Fibroblast of skin of right quadriceps (primary cell): ENCODE results near the gene LILRB3.
A peak's percentile ranks its signal among the peaks of the same experiment; 100 is the strongest.
"Not testable (repeated sequence)": the region's sequence is repeated elsewhere in the genome, so short reads cannot be mapped to it uniquely, and the experiment has no call there.

Experiments
- DNase-seq: peaks from one replicate; pipeline ENCODE4 v3.0.0-alpha.2; 2013

Gene LILRB3

DNA sequence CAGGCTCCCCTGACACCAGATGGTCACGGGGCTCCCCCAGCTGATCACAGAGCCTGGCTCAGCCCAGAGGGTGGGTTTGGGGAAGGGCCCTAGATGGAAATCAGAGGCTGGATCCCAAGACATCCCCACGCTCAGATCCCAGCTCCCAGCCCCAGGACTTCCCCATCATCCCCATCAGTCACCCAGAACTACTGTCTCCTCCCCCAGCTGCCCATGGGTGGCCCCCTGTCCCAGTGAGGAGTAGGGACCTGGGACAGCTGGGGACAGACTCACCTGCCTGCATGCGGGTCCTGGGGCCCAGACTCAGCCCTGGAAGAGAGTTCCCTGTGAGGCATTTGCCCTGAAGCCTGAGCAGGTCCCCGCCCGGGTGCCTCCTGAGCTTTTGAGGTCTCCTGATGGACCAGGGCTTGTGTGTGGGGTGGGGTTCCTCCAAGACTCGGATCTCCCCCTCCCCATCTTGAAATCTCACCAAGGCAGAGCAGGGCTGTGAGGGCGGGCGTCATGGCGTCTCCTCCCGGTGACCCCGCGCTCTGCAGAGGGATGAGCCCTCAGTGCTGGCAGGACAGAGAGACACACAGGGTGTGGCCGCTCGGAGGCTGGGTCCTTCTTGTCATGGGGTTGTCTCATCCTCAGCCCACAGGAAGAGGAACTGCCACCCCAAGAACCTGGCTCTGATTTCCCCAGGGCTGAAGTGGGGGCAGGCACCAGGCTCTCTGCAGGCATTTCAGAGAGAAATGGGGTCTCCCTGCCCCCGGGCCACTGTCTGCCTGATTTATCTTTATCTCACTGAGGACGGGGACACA lies at the start of gene LILRB3:
LILRB3 (minus strand) TSS at position 534 of the 803 bp plus-strand sequence; CDS start at position 503, 31 bp downstream.
- not testable (repeated sequence) for DNase-seq

DNA sequence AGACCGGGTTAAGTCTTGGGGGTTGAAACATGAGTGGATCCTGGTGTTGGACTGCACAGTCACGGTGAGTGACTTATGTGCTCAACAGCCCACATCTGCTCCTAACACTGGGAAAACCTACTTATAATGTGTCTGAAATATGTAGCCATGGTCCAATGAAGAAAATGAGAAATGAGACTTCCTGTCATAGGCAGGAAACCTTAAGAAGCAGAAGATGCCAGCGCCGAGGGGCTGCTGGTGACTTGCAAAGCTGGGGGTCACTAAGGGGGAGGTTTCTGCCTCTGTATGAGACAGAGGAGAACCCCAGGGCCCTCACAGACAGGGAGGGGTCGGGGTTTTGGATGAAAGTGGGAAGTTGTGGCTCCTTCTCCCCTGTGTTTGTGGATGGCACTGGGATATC lies 49.4 kb upstream of the LILRB3 start:
- DNase-seq, result not testable (repeated sequence)

DNA sequence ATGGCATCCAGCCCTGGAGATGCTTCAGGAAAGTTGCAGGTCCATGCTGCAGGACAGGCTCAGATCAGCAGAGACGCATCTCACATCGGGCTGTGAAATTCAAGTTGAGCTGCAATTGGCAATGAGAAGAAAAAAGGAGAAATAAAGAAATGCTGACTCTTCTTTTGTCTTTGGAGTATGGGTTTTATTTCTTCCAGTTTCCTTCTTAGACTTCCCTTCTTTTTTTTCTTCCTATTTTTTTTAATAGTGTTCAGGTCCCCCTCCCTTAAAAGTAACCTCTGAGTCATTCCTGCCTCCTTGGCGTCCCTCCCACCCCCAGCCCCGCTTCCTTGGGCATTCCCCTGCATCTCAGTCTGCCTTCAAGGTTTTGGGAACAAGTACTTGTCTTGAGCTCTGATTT lies 48.8 kb upstream of the LILRB3 start:
- DNase-seq, result not testable (repeated sequence)

DNA sequence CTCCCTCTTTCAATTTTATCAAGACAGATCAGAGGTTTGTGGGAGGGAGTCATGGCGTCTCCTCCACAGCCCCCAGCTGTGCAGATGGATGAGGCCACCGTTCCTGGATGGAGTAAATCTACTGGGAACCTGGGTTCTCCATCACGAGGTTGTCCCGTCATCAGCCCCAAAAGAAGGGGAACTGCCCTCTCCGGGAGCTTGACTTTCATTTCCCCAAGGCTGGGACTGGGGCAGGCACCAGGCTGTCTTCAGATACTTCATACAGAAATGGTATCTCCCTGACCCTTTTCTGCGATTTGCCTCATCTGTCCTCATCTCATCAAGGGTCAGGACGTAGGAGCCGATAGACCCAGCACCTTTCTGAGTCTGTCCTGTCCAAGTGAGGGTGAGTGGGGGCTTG lies 48.3 kb upstream of the LILRB3 start:
- DNase-seq, result no peak

DNA sequence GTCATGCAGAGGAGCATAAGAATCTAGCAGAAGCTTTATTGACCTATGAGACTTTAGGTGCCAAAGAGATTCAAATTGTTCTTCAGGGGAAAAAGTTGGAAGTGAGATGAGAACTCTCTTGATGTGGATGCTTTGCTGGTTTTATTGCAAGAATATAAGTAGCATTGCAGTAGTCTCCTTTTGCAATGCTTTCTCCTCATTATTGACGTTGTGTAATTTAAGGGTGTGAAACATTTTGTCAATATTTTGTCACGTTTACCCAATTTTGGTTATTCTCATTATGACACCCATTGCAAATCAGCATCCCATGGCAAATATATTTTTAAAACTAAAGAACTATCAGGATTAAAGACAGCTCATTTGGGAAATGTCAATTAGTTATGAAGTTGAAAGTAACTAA lies 46.1 kb upstream of the LILRB3 start:
- DNase-seq, result no peak

DNA sequence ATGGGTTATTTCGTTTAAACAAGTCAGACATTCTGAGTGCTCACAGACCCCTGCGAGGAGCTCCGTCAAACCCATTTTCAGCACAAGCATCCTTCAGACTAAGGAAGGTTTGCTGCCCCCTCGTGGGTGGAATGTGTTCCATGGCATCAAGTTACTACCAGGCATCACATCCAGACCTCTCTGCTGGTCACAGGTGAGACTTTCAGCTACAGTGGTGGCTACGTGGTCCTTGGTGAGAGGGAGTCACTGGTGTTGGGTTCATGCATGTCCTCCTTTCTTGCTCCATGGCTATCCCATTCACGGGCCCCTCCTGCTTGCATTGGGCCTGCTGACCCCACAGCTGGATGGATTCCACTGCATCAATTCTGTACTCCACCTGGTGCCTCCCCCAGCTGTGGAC lies 43.3 kb upstream of the LILRB3 start:
- DNase-seq, result peak; percentile 55

DNA sequence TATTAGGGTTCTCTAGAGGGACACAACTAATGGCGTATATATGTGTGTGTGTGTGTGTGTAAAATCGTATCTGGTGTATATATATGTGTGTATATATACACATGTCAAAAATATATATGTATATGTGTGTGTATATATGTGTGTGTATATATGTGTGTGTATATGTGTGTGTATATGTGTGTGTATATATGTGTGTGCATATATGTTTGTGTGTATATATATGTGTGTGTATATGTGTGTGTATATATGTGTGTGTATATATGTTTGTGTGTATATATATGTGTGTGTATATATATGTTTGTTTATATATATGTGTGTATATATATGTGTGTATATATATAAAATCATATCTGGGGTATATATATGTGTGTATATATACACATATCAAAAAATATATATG lies 39.7 kb upstream of the LILRB3 start:
- DNase-seq, result no peak

DNA sequence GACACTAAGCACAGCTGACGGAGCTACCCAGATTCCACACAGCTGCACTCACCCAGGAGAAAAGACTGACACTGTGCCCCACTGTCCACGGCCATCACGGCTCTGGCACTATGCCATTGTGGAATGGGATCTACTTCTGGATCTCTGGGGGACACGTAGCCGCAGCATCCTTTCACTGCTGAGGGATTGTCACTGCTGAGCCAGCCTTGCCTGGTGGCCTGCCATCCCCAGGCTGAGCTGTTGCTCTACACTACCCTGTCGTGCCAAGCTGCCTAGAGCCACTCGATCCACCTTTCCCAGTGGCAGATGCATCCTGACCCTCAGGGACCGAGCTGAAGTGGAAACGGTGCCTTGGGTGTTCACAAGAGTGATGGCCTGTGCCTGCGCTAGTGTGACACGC lies 39.3 kb upstream of the LILRB3 start:
- DNase-seq, result no peak

DNA sequence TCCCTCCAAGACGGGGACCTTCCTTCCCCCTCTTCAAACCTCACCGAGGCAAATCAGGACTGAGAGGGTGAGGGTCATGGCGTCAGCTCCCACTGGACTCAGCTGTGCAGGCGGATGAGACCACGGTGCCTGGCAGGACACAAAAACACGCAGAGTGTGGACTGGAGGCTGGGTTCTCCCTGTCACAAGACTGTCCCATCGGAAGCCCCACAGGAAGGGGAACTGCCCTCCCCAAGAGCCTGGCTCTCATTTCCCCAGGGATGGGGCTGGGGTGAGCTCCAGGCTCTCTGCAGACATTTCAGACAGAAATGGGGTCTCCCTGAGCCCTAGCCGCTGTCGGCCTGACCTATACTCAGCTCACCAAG lies 34.3 kb upstream of the LILRB3 start, which contains the start of gene LILRB5:
LILRB5 (minus strand) TSS at position 158 of the 365 bp plus-strand sequence; CDS start at position 78, 80 bp downstream.
- DNase-seq, result no peak

DNA sequence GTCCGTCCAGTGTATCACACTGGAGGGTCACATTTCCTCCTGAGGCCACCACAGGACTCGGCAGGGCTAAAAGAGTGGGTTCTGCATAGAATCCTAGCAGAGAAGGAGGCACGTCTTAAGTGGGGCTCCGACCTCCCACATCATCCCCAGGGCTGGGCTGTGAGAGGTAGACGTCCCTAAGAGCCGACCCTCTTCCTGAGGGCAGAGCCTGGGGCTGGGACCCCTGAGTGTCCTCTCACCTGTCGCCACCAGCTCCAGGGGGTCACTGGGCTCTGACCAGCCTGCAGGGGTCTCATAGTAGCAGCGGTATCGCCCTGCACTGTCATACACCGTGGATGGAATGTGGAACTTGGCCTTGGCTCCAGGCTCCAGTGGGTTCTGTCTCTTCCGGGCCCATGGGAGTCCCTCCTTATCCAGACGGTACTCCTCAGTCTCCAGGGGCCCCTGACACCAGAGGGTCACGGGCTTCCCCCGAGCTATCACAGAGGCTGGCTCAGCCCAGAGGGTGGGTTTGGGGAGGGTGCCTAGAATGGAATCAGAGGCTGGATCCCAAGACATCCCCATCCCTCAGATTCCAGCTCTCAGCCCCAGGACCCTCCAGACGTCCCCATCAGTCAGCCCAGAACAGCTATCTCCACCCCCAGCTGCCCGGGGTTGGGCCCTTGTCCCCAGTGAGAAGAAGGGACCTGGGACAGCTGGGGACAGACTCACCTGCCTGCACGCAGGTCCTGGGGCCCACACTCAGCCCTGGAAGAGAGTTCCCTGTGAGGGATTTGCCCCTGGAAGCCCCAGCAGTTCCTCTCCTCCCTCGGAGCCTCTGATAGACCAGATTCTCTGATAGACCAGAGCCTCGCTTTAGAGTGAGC lies 33.7 kb upstream of the LILRB3 start:
- no peak for DNase-seq

DNA sequence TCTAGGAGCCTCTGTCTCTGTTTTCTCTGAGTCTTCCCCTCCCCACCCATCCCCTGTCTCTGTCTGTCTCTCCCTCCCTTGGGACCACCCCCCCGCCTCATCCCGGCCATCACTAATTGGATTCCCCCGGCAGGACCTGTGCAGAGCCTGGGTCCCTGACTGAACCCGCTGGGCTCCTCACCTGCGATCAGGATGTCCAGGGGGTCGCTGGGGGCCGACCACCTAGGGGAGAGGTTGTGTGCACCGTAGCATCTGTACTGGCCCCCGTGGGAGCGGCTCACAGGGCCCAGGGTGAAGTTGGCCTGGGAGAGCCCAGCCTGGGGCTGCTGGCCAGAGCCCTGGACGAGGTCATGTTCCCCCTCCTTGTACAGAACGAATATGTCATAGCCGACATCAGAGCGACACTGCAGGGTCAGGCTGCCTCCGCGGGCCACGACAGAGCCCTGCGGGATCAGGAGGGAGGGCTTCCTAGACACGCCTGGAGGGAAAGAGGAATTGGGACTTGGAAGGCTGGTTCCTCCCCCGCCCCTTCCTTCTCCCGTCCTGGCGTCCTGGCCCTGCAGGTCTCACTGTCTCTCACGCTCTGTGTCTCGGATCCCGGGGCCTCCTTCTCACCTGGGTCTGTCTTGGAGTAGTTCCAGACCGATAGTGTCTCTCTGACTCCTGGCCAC lies 32.4 kb upstream of the LILRB3 start:
- DNase-seq, result no peak

DNA sequence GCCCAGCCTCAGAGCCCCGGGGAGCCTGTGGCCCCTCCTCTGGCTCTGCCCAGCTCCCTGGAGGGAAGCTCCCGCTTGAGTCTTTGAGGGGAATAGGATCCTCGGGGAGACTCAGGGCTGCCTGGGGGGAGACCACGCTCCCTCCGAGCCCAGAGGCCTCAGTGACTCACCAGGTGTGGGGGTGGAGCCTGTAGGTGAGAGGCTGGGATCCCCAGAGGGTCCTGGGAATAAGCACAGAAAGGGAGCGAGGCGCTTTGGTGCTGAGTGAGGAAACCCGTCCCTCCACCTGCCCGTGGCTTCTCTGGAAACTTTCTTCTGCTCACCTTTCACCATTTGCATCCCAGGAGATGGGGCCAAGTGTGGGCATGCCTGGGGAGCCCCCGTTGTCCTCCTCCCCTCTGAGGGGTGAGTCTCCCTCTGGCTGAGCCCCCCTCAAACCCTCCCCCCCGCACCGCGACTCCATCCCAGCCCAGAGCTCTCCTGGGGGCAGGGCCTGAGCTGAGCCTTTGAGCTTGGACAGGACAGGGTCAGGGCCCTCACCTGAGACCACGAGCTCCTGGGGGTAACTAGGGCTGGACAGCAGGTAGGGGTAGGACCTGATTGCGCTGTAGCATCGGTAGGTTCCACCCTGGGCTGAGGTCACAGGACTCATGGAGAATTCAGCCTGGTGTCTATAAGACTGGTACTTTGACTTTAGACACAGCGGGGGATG lies 31.5 kb upstream of the LILRB3 start:
- no peak for DNase-seq

DNA sequence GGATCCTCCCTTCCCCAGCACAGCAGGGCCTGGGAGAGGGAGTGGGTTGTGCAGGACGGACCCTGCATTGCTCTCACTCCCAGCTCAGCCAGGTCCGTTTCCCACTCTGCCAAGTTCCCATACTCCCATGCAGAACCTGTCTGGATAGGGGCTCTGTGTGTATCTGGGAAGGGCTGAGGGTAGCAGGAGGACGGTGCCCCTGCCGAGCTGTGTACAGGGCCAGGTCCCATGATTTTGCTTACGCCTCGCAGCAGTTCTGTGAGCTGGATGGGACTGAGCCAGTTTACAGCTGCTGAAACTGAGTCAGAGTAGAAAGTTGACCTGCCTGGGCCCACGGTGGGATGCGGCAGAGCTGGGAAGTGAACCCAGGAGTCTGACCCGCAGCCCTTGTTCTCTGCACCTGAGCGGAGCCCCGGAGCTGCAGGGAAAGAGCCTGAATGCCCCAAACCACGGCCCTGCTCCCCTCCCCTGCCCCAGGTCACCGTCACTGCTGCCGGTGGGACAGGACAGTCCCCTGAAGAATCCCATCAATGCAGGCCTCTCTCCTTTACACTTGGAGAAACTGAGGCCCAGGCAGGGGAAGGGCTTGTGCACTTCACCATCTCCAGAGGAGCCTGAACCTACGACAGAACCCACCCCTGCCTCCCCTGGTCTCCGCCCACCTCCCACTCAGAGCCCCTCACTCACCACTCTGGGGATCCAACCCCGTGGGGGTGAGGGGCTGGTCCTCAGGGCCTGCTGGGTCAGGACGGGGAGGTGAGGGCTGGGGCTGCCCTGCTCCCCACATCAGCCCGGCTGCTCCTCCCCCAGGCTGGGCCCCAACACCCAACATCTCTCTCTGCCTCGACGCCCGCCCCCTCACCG lies 30.8 kb upstream of the LILRB3 start:
- DNase-seq, result no peak

DNA sequence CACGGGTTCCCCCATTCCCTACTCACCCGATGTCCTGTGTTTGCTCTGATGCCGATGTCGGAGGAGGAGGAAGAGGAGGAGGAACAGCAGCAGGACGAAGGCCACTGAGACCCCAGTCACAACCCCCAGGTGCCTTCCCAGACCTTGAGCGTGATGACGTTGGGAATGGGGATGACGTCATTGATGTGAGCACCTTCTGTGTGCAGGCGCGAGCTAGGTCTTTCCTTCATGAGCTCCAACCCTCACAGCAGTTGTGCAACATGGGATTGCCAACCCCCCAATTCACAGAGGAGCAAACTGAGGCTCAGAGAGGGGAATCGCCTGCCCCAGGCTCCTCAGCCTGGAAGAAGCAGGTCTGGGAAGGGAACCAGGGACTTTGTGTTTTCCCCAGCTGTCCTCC lies 30.0 kb upstream of the LILRB3 start:
- DNase-seq, result no peak

DNA sequence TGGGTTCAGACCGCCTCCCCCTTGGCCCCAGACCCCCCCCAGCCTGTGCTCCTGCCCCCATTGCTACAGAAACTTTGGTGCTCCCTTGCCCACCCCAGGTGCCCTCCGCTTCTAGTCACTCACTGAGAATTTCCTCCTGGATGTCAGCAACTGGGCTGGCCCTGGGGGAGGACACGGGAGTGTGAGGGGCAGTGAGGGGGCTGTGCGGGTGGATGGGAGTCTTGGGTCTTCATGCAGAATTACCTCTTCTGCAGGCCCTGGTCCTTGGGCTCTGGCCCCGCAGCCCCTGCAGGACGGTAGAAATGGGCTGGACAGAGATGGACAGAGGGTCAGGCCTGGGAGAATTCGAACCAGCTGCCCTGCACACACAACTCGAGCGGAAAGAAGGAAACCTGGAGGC lies 29.4 kb upstream of the LILRB3 start:
- DNase-seq, result no peak

DNA sequence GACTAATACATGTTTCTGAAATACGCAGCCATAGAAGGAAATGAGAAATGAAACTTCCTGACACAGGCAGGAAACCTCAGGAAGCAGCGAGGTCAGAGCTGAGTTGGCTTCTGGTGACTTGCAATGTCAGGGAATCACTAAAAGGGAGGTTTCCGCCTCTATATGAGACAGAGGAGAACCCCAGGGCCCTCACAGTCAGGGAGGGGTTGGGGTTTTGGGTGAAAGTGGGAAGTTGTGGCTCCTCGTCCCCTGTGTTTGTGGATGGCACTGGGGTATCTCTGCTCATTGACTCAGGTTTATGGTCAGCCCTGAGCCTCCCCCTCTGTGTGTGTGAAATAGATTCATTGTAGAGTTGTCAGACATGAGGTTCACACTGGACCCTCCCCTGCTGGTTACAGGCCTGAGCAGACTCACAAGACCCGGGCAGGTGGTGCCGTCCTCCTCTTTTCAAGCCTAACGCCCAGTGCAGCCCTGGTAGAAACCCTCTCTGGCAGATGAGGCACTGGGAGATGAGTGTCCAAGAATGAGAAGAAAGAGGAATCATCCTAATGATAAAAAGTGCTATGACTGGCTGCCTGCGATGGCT lies 25.3 kb upstream of the LILRB3 start:
- peak; percentile 23 for DNase-seq

DNA sequence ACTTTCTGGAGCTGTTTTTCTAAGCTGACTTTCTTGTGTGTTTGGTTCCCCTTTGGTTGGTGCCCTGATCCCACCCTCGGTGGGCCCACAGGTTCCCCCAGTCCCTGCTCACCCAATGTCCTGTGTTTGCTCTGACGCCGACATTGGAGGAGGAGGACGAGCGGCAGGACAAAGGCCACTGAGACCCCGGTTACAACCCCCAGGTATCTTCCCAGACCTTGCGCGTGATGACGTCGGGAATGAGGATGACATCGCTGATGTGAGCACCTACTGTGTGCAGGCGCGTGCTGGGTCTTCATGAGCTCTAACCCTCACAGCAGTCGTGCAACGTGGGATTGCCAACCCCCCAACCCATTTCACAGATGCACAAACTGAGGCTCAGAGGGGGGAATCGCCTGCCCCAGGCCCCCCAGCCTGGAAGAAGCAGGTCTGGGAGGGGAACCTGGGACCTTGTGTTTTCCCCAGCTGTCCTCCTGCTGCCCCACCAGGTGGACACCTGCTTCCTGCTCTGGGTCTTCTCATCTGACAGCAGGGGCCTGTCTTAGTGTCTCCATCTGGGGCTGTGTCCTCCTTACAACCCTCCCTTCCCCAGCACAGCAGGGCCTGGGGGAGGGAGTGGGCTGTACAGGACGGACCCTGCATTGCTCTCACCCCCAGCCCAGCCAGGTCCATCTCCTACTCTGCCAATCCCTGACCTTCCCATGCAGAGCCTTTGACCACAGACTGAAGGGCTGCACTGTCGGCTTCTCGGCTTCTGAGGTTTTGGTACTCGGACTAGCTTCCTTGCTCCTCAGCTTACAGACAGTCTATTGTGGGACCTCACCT lies 24.5 kb upstream of the LILRB3 start:
- no peak for DNase-seq

DNA sequence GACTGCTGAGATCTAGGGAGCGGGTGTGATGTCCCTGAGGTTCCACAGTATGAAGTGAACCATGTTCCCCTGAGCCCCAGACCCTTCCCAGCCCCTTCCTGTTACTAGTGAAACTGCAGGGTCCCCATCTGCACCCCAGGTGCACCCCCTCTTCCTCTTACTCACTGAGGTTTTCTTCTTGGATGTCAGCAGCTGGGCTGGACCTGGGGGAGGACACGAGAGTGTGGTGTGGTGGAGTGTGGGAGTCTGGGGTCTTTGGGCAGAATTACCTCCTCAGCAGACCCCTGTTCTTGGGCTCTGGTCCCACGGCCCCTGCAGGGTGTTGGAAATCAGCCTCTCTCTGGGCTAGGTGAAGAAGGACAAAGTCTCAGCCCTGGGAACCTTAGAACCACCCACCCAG lies 23.1 kb upstream of the LILRB3 start:
- DNase-seq, result no peak

DNA sequence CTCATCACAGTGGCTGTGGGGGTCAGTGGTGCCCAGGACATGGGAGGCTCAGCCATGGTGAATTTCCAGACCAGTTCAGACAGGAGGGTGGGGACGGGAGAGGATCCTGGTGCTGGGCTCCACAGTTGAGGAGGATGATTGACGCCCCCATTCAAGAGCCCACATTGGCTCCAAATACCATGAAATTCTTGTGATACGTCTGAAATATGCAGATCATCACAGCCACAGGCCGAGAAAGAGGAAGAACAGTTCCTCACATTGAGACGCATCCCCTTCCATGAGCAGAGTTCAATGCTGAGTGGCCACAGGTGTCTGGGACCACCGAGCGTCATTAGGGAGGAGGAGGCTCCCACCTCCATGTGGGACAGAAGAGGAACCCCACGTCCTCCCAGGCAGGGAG lies 21.0 kb upstream of the LILRB3 start:
- DNase-seq, result not testable (repeated sequence)

DNA sequence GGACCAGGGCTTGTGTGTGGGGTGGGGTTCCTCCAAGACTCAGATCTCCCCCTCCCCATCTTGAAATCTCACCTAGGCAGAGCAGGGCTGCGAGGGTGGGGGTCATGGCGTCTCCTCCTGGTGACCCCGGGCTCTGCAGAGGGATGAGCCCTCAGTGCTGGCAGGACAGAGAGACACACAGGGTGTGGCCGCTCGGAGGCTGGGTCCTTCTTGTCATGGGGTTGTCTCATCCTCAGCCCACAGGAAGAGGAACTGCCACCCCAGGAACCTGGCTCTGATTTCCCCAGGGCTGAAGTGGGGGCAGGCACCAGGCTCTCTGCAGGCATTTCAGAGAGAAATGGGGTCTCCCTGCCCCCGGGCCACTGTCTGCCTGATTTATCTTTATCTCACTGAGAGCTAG lies 19.8 kb upstream of the LILRB3 start, which contains the start of gene LILRA6:
LILRA6 (minus strand) TSS at position 145 of the 400 bp plus-strand sequence.
- DNase-seq, result not testable (repeated sequence)
